HL-60/S4 treated with phorbol 12-myristate 13-acetate at 8.2 ng/mL for 4 days and 3 days (cell line): ENCODE data around the gene IL1RN.

Experiments used
- in situ Hi-C: fragments of 300-500 bp; cut with MboI; formaldehyde crosslinking; loops from 2 replicates; pipeline ENCODE4 v1.15.0; 2022; ENCODE audit warnings: low sequenced_read_pairs

Gene IL1RN

DNA sequence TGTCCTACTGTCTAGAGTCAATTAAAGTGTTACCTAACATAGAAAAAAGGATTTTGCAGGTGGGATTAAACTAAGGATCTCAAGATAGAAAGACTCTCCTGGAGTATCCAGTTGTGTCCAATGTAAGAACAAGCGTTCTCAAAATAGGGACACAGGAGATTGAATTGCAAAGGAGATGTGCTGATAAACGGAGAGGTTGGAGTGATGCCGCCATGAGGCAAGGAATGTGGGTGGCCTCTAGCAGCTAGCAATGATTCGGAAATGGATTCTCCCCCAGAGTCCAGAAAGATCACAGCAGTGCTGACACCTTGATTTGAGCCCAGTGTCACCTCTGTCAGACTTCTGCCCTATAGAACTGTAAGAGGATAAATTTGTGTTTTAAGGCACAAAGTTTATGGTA, 24.1 kb upstream of the IL1RN start:
- in situ Hi-C loops, result no loop called here

DNA sequence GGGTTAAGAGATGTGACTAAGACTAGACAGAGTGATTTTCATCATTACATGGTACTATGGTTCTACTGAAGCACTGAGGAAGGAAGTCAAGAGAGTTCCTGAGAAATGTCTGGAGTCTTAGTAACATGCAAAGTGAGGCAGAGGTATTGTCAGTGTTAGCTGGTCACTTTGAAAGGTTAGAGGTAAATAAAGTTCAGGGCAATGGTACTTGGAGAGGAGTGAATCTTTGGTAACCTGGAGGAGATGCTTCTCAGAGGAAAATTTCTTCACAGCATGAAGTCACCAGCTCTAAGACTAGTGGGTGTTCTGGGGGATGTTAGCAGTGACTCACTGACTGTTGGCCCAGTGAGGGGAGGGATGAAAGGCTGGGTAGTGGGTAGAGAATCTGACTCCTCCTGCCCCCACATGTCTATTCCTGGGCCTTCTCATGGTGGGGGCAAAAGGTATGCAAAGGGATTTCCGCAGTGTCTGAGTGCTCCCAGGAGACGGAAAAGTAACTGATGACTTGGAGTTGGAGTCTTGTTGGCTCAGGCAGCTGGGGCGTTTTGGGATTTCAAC, 23.3 kb upstream of the IL1RN start:
- in situ Hi-C loops, result no loop called here

DNA sequence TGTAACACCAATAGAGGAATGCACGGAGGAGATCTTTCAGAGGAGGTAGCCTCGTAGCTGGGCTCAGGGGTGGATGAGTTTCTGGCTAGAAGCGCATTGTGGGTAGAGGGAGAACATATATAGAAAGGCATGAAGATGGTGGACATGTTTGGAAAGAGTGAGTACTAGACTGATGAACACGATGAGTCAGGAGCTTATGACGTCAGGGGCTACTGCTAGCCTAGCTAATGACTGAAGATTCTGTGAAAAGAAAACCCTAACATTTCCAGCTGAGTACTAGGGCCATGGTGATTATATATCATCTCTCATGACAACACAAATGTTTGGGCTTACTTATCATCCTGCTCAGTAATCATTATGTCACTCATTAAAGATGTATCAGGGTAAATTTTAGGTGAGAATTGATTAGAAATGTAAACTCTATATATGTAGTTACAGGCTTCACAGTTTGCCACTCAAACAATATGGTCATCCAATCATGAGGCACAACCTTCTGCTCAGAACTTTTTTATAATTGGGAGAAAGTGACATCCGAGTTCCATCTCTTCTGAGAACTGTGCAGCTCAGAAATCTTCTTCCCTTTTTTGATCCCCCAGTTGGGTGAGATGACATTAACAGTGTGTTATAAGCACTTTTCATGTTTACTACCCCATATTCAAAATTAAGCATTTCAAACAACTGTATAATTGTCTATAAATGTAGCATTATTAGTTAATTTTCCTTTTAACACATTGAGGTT, 22.2 kb upstream of the IL1RN start:
- in situ Hi-C loops, result no loop called here

DNA sequence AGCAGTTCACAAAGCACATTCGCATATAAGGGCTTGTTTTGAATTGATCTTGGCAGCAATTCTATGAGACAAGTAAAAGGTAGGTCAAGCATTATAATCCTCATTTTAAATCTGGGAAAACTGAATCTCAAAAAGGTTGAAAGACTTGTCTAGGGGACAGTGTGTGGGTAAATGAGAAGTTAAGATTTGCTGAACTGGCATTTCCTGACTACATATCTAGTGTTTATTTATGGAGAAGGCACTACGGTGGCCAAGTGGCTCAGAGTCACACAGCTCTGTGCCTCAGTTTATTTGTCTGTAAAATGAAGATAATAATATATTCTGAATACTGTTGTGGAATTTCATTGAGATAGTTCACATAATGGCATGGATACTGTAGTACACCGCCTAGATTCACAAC, 16.3 kb upstream of the IL1RN start:
- in situ Hi-C loops, result no loop called here

DNA sequence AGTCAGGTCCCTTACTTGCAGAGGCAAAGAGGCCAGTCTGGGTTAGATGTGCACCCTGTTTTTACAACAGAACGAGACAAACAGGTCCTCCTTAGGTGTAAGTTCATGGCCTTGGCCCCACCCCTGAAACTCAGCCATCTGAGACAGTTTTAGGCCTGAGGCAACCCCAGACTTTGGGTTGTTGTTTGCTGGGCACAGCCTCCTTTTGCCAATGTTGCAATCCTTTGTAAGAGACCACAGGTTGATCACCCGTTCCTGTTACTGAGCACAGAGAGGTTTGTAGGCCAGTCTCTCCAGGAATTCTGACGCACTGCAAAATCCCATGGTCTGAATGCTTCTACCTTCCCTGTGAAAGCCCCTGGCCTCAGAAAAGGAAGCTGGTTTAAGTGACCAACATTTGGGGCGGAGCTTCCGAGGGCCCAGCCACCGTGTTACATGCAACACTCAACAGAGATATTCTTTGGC, 15.5 kb upstream of the IL1RN start:
- in situ Hi-C loops, result no loop called here

DNA sequence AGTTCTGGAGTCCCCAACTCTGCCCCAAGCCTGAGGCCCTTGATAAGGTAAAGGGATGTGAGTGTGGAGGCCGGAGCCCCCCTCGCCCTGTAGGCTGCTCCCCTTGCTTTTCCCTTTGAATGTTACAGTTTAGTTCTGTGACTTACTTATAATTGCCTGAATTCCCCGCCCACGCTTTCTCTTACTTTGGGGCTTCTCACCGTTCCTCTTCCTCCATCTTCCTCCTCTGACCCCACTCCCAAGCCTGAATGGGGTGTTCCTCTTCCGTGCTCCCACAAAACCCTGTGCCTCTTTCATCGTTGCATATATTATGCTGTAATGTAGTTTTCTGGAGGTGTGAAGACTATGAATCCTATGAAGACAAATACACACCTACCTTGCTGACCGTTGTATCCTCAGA, 15.0 kb upstream of the IL1RN start:
- in situ Hi-C loops, result no loop called here

DNA sequence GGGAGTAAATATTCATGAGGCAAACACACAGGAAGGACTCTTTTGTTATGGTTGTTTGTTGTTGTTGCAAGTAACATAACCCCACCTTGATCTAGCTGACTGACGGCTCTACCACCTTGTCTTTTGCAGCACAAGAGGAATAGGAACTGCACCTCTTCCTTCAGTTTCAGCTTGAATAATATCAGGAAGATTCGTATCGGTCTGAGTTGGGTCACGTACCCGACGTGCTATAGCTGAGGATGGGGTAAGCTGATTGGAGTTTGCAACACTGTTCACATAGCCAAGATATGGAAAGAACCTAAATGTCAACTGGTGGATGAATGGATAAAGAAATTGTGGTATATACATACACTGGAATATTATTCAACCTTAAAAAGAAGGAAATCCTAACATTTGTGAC, 14.5 kb upstream of the IL1RN start:
- in situ Hi-C loops, result no loop called here

DNA sequence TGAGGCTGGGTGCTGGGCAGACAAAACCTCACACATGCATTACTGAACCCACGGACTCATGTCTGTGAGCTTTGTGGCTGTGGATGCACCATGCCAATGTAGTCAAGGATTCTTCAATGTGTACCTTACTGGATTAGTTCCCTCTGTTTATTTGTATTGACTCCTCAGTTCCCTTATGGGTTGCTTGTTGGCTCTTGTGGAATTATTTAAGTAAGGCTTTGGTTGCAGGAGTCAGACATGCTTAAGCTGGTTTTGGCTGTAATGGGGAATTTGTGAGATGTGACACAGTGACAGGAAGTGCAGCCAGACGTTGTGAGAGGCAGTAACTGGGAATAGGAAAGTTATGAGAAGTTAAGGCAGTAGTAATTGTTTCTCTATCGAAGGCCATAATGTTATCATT, 13.6 kb upstream of the IL1RN start:
- in situ Hi-C loops, result no loop called here

DNA sequence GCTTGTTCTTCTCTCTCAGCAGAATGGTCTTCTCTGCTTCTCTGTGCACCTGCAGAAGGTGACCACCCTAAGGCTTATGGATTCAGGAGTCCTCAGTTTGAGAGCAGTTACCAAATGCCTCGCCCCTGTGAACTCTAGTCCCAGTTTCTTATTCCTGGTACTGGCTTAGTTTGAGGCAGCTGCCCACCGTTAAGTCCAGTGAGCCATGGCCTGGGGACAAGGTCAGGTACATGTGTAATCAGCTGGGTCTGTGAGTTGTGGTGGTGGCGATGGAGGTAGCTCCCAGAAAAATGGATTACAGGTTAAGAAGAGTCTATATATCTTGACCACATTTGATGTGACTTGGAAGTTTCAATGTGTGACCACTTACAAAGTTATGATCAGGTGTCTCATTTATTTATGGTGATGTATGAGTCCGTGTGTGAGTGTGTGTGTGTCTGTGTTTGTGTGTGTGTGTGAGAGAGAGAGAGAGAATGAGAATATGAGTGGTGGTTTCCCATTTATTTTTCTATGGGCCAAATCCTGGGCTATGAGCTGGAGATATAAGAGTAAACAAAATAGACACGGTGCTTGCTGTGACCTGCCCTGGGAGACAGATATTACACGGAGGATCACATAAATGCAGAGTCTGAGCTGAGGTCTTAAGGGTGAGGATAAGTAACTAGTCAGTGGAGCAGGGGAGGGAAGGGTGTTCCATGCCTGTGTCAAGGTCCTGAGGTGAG, 13.0 kb upstream of the IL1RN start:
- in situ Hi-C loops, result no loop called here

DNA sequence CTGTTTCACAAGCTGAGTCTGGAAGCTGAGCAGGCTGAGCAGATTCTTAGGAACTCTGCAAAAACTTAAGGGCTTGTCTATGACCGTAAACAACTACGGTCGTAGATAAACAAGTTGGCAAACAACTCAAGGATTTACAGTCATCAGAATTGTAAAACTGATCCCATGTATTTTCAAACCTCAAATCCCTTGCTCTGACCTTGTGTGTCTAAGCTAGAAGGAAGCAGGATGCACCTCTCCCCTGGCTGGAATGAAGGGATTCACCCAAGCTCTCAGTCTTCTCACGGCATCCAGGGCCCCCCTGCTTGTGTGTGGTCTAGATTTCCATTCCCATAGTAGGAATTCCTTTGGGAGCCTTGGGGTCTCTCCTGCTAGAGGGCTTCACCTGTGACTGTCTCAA, 12.4 kb upstream of the IL1RN start:
- in situ Hi-C loops, result no loop called here

DNA sequence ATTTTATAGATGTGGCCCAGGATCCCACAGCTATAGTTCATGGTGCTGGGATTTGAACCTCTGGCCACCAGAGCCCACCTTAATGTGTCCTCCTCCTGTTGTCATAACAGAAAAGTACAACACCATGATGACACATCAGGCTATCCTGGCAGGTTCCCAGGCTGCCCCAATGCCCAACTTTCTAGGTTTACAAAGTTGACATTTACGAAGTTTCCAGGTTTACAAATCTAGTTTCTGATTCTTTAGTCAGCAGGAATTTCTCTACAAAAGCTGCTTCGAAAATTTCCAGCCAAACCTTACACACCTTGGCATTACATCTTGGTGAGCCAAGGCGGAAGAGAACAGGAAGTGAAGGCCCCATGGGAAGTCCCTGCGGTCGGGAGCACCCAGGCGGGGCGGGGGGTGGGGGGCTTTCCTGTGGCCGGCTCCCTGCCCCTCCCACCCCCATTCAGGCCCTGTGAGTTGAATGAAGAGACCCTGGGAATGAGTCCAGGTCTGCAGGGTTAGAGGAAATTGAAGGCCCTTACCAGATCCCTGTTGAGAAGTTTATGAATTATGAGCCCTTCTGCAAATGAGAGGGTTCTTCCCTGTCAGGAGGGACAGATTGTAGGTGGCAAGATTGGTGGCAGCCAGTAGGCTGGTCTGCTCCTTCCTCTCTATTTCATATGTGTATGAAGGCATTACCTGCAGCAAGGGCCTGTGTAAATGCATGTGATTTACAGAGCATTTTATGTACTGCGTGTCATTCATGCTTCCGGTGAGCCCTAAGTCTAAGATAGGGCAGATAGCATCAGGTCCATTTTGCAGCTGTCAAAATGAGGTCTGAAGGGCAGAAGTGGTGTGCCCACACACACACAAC, 11.1 kb upstream of the IL1RN start:
- in situ Hi-C loops, result no loop called here

DNA sequence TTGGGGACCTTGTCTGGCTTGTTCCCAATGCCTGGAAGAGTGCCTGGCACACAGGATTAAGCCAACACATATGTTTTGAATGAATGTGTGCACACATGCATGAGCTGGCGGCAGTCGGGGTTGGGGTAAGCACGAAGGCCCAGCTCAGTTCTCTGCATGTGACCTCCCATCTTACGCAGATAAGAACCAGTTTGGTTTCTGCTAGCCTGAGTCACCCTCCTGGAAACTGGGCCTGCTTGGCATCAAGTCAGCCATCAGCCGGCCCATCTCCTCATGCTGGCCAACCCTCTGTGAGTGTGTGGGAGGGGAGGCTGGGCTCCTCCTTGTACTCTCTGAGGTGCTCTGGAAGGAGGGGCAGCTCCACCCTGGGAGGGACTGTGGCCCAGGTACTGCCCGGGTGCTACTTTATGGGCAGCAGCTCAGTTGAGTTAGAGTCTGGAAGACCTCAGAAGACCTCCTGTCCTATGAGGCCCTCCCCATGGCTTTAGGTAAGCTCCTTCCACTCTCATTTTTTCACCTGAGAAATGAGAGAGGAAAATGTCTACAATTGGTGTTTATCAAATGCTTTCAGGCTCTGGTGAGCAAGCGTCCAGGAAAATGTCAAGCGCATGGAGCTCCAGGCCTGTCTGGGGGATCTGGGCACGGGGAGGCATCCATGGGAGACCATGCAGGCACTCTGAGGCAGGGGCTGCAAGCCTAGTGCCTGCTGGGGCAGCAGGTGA, 9.7 kb upstream of the IL1RN start:
- in situ Hi-C loops, result no loop called here

DNA sequence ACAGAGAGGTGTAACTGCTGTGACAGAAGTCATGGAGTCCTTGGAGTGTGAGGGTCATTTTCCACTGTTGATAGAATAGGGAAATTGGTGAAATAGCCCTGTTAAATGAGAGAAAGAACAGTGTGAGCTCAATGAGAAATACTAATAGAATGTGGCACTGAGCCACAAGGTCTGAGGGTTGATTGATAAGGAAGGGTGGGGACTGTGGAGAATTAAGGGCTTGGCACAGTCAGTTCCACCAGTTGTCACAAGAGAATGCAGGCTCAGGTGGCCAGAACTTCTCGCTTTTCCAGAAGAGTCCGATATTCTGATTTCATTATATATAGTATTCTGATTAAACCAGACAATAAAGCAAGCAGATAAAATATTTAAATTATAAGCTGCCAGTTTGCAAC, 9.1 kb upstream of the IL1RN start:
- in situ Hi-C loops, result no loop called here

DNA sequence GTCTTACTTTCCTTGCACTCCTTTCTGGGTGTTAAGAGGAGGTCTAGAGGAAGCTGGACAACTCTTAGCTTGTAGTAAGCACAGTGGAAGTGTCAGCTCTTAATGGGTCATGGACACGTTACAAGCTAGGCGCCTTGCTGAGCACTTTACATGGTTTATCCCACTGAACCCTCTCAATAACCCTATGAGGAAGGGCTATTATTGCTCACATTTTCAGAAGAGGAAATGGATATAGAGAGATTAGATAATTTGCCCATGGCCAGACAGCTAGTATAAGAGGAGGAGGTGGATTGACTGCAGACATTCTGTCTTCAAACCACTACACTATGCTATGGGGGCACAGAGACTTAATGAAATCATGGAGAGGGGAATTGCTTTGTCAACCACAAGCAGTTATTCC, 8.3 kb upstream of the IL1RN start:
- in situ Hi-C loops, result no loop called here

DNA sequence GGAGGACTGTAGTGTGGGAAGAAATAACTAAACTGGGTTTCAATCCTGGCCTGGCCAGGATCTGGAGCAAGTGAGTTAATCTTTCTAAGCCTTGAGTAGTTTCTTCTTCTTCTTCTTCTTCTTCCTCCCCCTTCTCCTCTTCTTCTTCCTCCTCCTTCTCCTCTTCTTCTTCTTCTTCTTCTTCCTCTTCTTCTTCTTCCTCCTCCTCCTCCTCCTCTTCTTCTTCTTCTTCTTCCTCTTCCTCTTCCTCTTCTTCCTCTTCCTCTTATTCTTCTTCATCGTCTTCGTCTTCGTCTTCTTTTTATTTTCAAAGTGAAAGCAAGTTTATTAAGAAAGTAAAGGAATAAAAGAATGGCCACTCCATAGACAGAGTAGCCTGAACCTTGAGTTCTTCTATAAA, 6.5 kb upstream of the IL1RN start:
- in situ Hi-C loops, result no loop called here

DNA sequence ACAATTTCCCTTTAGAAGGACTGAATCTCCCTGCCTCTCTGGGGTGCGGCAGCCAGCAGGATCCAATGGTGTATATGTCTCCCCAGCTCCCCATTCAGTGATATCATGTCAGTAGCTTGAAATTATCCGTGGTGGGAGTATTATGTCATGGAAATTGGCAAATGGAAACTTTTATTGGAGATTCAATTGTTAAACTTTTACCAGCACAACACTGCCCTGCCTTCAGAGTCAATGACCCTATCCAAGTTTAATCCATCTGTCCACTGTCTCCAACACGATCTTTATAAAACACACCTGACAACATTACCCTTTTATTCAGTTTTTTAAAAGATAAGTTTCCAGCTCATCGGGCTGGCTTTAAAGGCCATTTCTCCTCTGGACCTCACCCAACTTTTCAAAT, 5.0 kb upstream of the IL1RN start:
- in situ Hi-C loops, result no loop called here

DNA sequence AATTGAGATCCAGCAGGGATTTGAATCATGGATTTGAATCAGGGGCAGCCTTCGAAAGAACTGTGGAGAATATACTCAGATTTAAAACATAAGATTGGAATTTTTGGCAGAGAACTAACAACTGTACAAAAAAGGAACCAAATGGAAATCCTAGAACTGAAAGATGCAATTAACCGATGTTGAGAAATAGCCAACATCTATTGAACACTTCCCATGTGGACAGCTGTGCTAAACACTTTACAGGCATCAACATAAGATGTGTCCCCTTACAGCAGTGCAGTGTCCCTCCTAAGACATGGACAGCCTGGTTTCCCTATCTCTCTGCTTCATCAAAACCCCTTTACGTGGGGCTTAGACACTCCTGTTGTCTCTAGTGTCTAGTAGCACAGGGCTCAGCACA, 3.7 kb upstream of the IL1RN start:
- in situ Hi-C loops, result no loop called here

DNA sequence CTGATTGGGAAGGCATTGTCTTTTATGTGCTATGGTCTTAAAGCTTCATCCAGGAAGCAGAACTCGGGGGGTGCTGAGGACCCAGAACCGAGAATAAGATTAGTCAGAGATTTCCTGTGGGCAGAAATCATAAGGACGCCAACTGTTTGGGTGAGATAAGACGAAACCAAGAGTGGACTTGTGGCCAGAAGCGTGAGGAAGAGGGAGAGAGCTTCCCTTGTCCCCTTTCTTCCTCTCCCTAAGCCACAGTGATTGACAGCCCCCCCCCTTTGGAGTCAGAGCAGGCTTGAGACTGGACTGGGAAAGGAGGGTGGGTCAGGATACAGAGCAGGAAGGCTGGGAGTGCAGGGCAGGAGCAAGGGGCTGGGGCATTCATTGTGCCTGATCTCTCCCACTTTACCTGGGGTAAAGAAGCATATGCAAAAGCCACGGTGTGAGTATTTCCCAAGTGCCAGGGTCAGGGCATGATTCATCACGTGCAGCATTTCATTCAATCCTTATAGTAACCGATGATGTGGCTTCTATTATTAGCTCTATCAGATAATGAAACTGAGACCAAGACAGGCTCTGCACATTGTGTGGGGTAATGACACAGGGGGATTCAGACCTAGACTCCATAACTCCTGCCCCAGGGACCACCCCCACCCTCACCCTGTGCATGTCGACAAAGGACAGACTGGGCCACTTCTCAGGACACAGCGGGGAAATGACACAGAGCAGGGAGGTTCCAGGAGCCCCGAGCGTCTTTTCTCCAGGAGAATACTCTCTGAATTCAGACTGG, 3.0 kb upstream of the IL1RN start:
- in situ Hi-C loops, result no loop called here

DNA sequence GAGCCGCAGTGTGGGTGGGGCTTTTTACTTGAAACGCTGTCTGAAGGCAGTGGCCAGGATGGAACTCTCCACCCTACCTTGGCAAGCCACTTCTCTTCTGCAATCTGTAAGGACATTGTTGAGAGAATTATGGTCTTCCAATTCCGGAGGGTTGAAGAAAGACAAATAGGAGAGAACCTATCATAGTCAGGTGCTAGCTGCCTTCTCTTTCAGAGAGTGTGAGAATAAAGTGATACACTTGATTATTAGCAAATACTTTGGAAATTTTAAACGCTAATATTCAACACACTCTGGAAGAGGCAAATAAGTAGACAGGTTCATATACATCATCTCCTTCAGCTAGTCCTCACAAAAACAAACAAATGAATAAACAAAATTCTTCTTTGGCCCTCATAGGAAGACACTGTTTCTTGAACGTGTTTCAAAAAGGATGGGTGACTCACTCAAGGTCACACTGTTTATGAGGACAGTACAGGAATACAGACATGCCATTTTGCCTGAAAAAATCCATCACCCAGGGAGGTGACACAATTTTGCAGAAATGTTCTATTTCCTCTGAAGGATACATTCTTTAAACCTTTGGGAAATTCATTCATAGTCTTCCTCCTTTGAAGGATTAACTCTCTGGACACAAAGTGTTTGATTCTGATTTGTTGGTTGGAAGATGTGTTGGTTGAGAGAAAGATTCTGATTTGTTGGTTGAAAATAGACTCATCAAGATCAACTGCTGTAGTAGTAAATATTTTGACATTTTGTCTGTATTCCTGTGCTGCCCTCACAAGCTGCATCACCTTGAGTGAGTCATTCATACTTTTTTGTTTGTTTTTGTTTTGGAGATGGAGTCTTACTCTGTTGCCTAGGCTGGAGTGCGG, 2.2 kb upstream of the IL1RN start:
- in situ Hi-C loops, result no loop called here
